Activated T-cell treated with anti-CD3 and anti-CD28 coated beads, Interleukin-2, amount 50 U/mL, for 1 hour (primary cell): ENCODE data around the gene COMMD2.

Experiments
- DNase-seq: peaks from one replicate; pipeline ENCODE4 v3.0.0-alpha.2; 2020

COMMD2 gene

DNA sequence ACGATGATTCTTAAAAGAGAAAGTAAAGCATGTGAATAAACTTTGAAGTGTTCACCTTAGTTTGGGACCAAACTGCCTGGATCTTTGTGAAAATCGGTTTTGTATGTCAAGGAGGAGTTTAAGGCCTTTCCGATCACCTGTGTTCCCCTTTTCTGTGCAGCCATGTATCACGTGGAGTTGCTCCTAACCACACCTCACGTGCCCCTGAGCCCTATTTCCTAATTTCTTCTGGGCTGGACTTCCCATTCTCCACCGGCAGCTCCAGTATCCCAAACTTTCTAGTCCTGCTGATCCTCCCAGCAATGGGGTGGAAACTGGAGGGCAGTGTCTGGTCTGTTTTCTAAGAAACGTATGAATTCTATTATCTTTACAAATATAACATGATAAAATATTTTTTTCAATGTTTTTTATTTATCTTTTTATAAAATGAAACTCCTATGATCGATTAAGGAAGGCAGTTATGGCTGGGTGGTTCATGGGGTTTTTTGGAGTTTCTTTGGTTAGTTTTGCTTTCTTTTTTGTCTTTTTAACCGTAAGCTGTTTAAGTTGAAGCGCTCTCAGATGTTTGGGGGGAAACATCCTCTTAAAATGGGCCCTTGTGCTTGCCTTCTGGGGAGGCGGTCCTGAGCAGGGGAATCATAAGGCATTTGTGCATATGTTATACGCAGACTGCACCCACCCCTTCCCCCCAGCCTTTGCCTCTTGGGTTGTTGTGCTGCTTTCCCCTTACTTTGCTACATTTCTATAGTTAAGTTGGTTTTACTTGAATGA, 50.9 kb downstream of the COMMD2 start:
- DNase-seq = no peak
